Tibial nerve (tissue), 4 donors: ENCODE measurements around the gene XPNPEP2. TPM values are rescaled to one million over a fixed set of nuclear protein-coding genes. Genes with fewer than 3 reads are reported as not detected.

Experiments used
- DNase-seq, 2 donors: peaks; one replicate each; pipeline ENCODE4 v3.0.0-alpha.2; 2019; ENCODE audit warnings: low spot score in 2 of 2
- H3K27ac ChIP-seq, 4 donors: fragments of 200-600 bp; sonication (generic) in 3 of 4; one replicate each; pipeline ENCODE4 v1.5.1; 2017 to 2019; ENCODE audit warnings: mild to moderate bottlenecking in 1 of 4
- H3K27me3 ChIP-seq, 2 donors: fragments of 200-600 bp; sonication (generic) in 1 of 2; one replicate each; pipeline versions ENCODE4 v1.5.1 to v1.6.0; 2017 to 2019
- H3K36me3 ChIP-seq, 3 donors: fragments of 200-600 bp; sonication (generic); one replicate each; pipeline ENCODE4 v1.5.1; 2018 to 2019
- H3K4me1 ChIP-seq, 4 donors: fragments of 200-600 bp; sonication (generic) in 3 of 4; one replicate each; pipeline ENCODE4 v1.5.1; 2017 to 2019
- H3K4me3 ChIP-seq, 4 donors: fragments of 200-600 bp; sonication (generic) in 3 of 4; one replicate each; pipeline ENCODE4 v1.5.1; 2017 to 2019; ENCODE audit warnings: mild to moderate bottlenecking in 1 of 4, moderate library complexity in 1 of 4
- H3K9me3 ChIP-seq, 4 donors: fragments of 200-600 bp; sonication (generic) in 3 of 4; one replicate each; pipeline ENCODE4 v1.5.1; 2017 to 2019
- CTCF ChIP-seq, 5 experiments: fragments of 200-600 bp in 3 of 5; fragments of 450-650 bp in 2 of 5; sonication (generic) in 3 of 5; IDR thresholded peaks; one replicate each; pipeline ENCODE4 v1.5.1; 2016 to 2019; ENCODE audit warnings: antibody characterized with exemption in 5 of 5, mild to moderate bottlenecking in 3 of 5, moderate library complexity in 2 of 5
- EP300 ChIP-seq, 2 donors: sonication (generic); formaldehyde crosslinking; IDR thresholded peaks; one replicate each; pipeline ENCODE4 v1.6.1; 2017; ENCODE audit warnings: antibody characterized with exemption in 2 of 2, mild to moderate bottlenecking in 1 of 2
- POLR2A ChIP-seq, 2 donors: fragments of 450-650 bp; IDR thresholded peaks; one replicate each; pipeline ENCODE4 v1.6.1; 2017; ENCODE audit warnings: antibody characterized with exemption in 2 of 2, mild to moderate bottlenecking in 2 of 2, moderate library complexity in 2 of 2
- WGBS, 2 donors: methylation state at CpG; one replicate each; pipeline ENCODE4 v1.1.5; 2018; 5-methylcytosine and 5-hydroxymethylcytosine counted together
- total RNA-seq, 4 donors: library from RNA; depleted of rRNA; stranded (reverse); fragments of >200 nt; gene quantifications; one replicate each; pipeline ENCODE4 v1.1.0, GENCODE V29; 2016

XPNPEP2 gene
- total RNA-seq, 4 donors from 2014 or later, result 0.87 to 10.0 (median 5.2) TPM

GRCh38 chrX:129698150-129698549 lies 40.6 kb upstream of the XPNPEP2 start:
- Histone ChIP-seq H3K9me3 (no peaks in the 10 kb centered on the region), H3K4me1 (no peaks in the 10 kb centered on the region), H3K36me3 (no peaks in the 10 kb centered on the region), H3K27ac (no peak overlapping the region), H3K27me3 (peaks cover 0 to 7% of the 10 kb centered on the region in 2 donors), H3K4me3 (no peak overlapping the region)
- DNase-seq, result no peak
- no peak for TF ChIP-seq EP300 (IDR thresholded peaks at IDR 0.05)

- no peak overlapping the region for H3K27ac ChIP-seq
- H3K9me3 ChIP-seq, result no peaks in the 10 kb centered on the region
- 77 to 94% methylated on average over 3 to 4 of the region's 4 CpGs for WGBS, 2 donors
- DNase-seq, result no peak
- H3K4me1 ChIP-seq, result no peaks in the 10 kb centered on the region
- H3K27me3 ChIP-seq, result peaks cover 0 to 7% of the 10 kb centered on the region in 2 donors
- no peak overlapping the region for H3K4me3 ChIP-seq
- TF ChIP-seq EP300 (IDR thresholded peaks at IDR 0.05) (no peak), POLR2A (IDR thresholded peaks at IDR 0.05) (no peak), CTCF (IDR thresholded peaks at IDR 0.05) (no peak)
- H3K36me3 ChIP-seq, result no peaks in the 10 kb centered on the region
Measured at GRCh38 chrX:129700536-129700935, 38.2 kb upstream of the XPNPEP2 start.

- DNase-seq, result peak; percentile 71 to 78
- TF ChIP-seq EP300 (IDR thresholded peaks at IDR 0.05) (peak in 1 of 2 donors; percentile 44), POLR2A (IDR thresholded peaks at IDR 0.05) (no peak), CTCF (IDR thresholded peaks at IDR 0.05) (no peak)
- WGBS, 2 donors, result 53 to 55% methylated on average over 8 of the region's 8 CpGs
- Histone ChIP-seq H3K27me3 (peaks cover 0 to 3% of the 10 kb centered on the region in 2 donors), H3K4me3 (no peak overlapping the region), H3K27ac (peak overlapping the region in 1 of 4 donors; percentile 46), H3K4me1 (no peaks in the 10 kb centered on the region), H3K9me3 (no peaks in the 10 kb centered on the region), H3K36me3 (no peaks in the 10 kb centered on the region)
Measured at GRCh38 chrX:129701624-129702069, 37.1 kb upstream of the XPNPEP2 start.

GRCh38 chrX:129704491-129704890 lies 34.3 kb upstream of the XPNPEP2 start:
- no peak for DNase-seq
- no peaks in the 10 kb centered on the region for H3K27me3 ChIP-seq
- H3K4me3 ChIP-seq, result no peak overlapping the region
- H3K36me3 ChIP-seq, result no peaks in the 10 kb centered on the region
- H3K9me3 ChIP-seq, result peaks cover 0 to 5% (median 0%) of the 10 kb centered on the region in 4 donors
- TF ChIP-seq CTCF (IDR thresholded peaks at IDR 0.05), result no peak
- TF ChIP-seq EP300 (IDR thresholded peaks at IDR 0.05), result no peak
- TF ChIP-seq POLR2A (IDR thresholded peaks at IDR 0.05), result no peak
- WGBS, 2 donors, result 80 to 100% methylated on average over 2 of the region's 2 CpGs
- no peak overlapping the region for H3K27ac ChIP-seq
- no peaks in the 10 kb centered on the region for H3K4me1 ChIP-seq

GRCh38 chrX:129705377-129705925 lies 33.3 kb upstream of the XPNPEP2 start:
- H3K9me3 ChIP-seq, result peaks cover 0 to 5% (median 0%) of the 10 kb centered on the region in 4 donors
- H3K4me3 ChIP-seq, result no peak overlapping the region
- no peak overlapping the region for H3K27ac ChIP-seq
- 78 to 79% methylated on average over 4 of the region's 4 CpGs for WGBS, 2 donors
- H3K4me1 ChIP-seq, result no peaks in the 10 kb centered on the region
- no peak for TF ChIP-seq EP300 (IDR thresholded peaks at IDR 0.05)
- no peak for TF ChIP-seq POLR2A (IDR thresholded peaks at IDR 0.05)
- no peak for TF ChIP-seq CTCF (IDR thresholded peaks at IDR 0.05)
- no peak for DNase-seq
- H3K27me3 ChIP-seq, result no peaks in the 10 kb centered on the region
- H3K36me3 ChIP-seq, result no peaks in the 10 kb centered on the region
